ENCODE measurements around the gene L1CAM. TPM values are rescaled to one million over a fixed set of nuclear protein-coding genes. Genes with fewer than 3 reads are reported as not detected.

The L1CAM gene
- polyA plus RNA-seq, 2 of the 4 experiments (the other 2 are of a cell fraction): 1.9 to 14.2 TPM

DNA sequence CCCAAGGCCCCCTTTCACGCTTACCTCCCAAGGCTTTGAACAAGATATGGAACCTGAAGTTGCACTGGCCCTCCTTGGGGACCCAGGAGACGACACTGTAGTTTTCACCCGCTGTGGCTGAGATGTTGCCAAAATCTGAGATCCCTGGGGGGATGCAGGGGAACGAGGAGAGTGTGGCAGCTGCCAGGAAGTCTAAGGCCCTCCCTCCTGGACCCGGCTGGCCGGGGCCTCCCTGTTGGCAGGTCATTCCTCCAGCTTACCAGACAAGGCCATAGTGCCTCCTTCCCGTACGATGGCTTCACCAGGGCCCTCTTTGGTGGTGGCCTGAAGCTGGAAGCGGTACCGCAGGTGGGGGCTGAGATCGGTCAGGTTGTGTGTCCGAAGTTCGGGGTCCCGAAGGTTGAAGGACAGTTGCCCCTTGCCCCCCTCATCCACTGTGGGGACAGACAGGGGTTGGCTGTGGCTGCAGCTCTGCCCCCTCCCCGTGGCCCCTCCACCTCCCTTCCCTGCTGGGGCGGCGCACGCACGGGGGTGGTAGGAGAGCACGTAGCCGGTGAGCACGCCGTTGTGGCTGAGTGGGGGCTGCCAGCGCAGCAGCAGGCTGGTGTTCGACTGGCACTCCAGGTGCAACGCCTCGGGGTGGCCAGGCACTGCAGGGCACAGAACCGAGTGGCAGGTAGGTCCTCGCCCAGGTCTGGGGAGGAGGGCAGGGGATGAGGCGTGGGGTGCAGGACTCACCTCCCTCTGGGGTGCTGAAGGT lies 21.2 kb downstream of the L1CAM start:
- H3K9me3 ChIP-seq: no peaks in the 10 kb centered on the region
- ATAC-seq (no peak), DNase-seq (ENCODE audit: low read depth in 1 of 2, low spot score in 1 of 2) (no peak), FAIRE-seq (no peak)
- no peak overlapping the region for H3K4me3 ChIP-seq
- 80% methylated on average over 1 of the region's 30 CpGs for WGBS (ENCODE audit: missing lambda C conversion rate)
- CTCF ChIA-PET: interaction anchor here (0.7 kb wide), 1 partner anchor 1703 kb away, joined by 3 read pairs; no protein-coding TSS in a partner anchor
- no peak overlapping the region for H3K27ac ChIP-seq
- H3K4me2 ChIP-seq: no peak overlapping the region
- H3K4me1 ChIP-seq: no peaks in the 10 kb centered on the region
- TF ChIP-seq, protein P1, sequence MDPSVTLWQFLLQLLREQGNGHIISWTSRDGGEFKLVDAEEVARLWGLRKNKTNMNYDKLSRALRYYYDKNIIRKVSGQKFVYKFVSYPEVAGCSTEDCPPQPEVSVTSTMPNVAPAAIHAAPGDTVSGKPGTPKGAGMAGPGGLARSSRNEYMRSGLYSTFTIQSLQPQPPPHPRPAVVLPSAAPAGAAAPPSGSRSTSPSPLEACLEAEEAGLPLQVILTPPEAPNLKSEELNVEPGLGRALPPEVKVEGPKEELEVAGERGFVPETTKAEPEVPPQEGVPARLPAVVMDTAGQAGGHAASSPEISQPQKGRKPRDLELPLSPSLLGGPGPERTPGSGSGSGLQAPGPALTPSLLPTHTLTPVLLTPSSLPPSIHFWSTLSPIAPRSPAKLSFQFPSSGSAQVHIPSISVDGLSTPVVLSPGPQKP (IDR thresholded peaks at IDR 0.05; ENCODE audit: low read depth, low read length): no peak
- TF ChIP-seq, protein P2, sequence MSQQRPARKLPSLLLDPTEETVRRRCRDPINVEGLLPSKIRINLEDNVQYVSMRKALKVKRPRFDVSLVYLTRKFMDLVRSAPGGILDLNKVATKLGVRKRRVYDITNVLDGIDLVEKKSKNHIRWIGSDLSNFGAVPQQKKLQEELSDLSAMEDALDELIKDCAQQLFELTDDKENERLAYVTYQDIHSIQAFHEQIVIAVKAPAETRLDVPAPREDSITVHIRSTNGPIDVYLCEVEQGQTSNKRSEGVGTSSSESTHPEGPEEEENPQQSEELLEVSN (IDR thresholded peaks at IDR 0.05; ENCODE audit: borderline replicate concordance, low read depth): no peak
- TF ChIP-seq RCOR1 (IDR thresholded peaks at IDR 0.05; ENCODE audit: low read depth, low read length) (no peak), RAD21 (conservative IDR thresholded peaks at IDR 0.05 in 1 of 2, IDR thresholded peaks at IDR 0.05 in 1 of 2) (no peak), HOXB5 (CRISPR knock-in tag; IDR thresholded peaks at IDR 0.05) (no peak), FOXS1 (CRISPR knock-in tag; IDR thresholded peaks at IDR 0.05) (no peak), MYC (IDR thresholded peaks at IDR 0.05; ENCODE audit: borderline replicate concordance, low read length) (no peak), FOSB (CRISPR knock-in tag; IDR thresholded peaks at IDR 0.05) (no peak), NPAS2 (CRISPR knock-in tag; IDR thresholded peaks at IDR 0.05; ENCODE audit: borderline replicate concordance) (no peak), RFX5 (IDR thresholded peaks at IDR 0.05) (no peak), HOXB13 (CRISPR knock-in tag; IDR thresholded peaks at IDR 0.05; ENCODE audit: low read depth) (no peak), ZC3H11A (IDR thresholded peaks at IDR 0.05) (no peak), KDM1A (IDR thresholded peaks at IDR 0.05; ENCODE audit: low read depth) (no peak), JUN (IDR thresholded peaks at IDR 0.05) (no peak)
- TF ChIP-seq, protein P3, sequence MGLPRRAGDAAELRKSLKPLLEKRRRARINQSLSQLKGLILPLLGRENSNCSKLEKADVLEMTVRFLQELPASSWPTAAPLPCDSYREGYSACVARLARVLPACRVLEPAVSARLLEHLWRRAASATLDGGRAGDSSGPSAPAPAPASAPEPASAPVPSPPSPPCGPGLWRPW (IDR thresholded peaks at IDR 0.05): no peak
- TF ChIP-seq, protein P4, sequence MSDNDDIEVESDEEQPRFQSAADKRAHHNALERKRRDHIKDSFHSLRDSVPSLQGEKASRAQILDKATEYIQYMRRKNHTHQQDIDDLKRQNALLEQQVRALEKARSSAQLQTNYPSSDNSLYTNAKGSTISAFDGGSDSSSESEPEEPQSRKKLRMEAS (IDR thresholded peaks at IDR 0.05): no peak
- POLR2A ChIA-PET: no interaction called here

DNA sequence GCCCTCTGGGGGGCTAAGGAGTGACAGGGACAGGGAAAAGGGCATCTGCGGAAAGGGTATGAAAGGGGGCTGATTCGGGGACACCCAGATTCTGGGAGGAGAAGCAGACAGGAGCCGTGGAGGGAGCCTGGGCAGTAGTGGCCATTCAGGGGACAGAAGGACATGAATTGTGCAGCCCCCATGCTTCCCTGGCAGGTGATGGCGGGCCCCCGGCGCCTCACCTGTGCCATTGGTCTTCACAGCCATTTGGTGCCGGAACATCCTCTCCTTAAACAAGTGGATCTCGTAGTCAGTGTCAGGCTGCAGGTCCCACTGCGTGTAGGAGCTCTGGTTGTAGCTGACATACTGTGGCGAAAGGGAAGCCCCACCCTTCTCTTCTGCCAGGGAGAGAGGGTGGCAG lies 21.9 kb downstream of the L1CAM start:
- POLR2A ChIA-PET: no interaction called here
- H3K4me2 ChIP-seq: no peak overlapping the region
- ATAC-seq: no peak

More for the DNA sequence above, 21.9 kb downstream of the L1CAM start:
- WGBS (ENCODE audit: missing lambda C conversion rate): 59% methylated on average over 4 of the region's 10 CpGs
- TF ChIP-seq CBX8 (IDR thresholded peaks at IDR 0.05) (no peak), MAFK (IDR thresholded peaks at IDR 0.05; ENCODE audit: partially characterized antibody) (no peak), ZC3H11A (IDR thresholded peaks at IDR 0.05) (no peak), GATA3 (IDR thresholded peaks at IDR 0.05; ENCODE audit: borderline replicate concordance) (no peak), BHLHE40 (IDR thresholded peaks at IDR 0.05; ENCODE audit: low read depth, low read length) (no peak), POLR2A (IDR thresholded peaks at IDR 0.05; ENCODE audit: low read length) (no peak), JUN (IDR thresholded peaks at IDR 0.05) (no peak), RARB (CRISPR knock-in tag; IDR thresholded peaks at IDR 0.05) (no peak), ZNF302 (CRISPR knock-in tag; IDR thresholded peaks at IDR 0.05) (no peak), POLR2AphosphoS2 (conservative IDR thresholded peaks at IDR 0.05; ENCODE audit: low read length) (no peak), KDM5A (IDR thresholded peaks at IDR 0.05) (no peak), CEBPB (IDR thresholded peaks at IDR 0.05) (no peak), SMC3 (IDR thresholded peaks at IDR 0.05) (no peak), RCOR1 (IDR thresholded peaks at IDR 0.05; ENCODE audit: low read depth, low read length) (no peak), SREBF2 (IDR thresholded peaks at IDR 0.05) (no peak), NPAS2 (CRISPR knock-in tag; IDR thresholded peaks at IDR 0.05; ENCODE audit: borderline replicate concordance) (no peak), MYC (IDR thresholded peaks at IDR 0.05; ENCODE audit: borderline replicate concordance, low read length) (no peak), HEYL (CRISPR knock-in tag; IDR thresholded peaks at IDR 0.05) (no peak)
- TF ChIP-seq, protein P3 (IDR thresholded peaks at IDR 0.05): no peak
- TF ChIP-seq, protein P5, sequence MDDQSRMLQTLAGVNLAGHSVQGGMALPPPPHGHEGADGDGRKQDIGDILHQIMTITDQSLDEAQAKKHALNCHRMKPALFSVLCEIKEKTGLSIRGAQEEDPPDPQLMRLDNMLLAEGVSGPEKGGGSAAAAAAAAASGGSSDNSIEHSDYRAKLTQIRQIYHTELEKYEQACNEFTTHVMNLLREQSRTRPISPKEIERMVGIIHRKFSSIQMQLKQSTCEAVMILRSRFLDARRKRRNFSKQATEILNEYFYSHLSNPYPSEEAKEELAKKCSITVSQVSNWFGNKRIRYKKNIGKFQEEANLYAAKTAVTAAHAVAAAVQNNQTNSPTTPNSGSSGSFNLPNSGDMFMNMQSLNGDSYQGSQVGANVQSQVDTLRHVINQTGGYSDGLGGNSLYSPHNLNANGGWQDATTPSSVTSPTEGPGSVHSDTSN (IDR thresholded peaks at IDR 0.05): no peak
- no peak overlapping the region for H3K27ac ChIP-seq
- H3K9me3 ChIP-seq: no peaks in the 10 kb centered on the region
- FAIRE-seq (no peak), DNase-seq (ENCODE audit: low read depth in 1 of 2, low spot score in 1 of 2) (no peak)
- H3K4me1 ChIP-seq: no peaks in the 10 kb centered on the region
- CTCF ChIA-PET: interaction anchor here (0.7 to 1.2 kb wide), 2 partner anchors 59 to 1755 kb away, joined by 3 read pairs; no protein-coding TSS in a partner anchor
- H3K4me3 ChIP-seq: no peak overlapping the region
